H1 (cell line): ENCODE data around the gene SLC5A2. TPM values are rescaled to one million over a fixed set of nuclear protein-coding genes. Genes with fewer than 3 reads are reported as not detected.

Experiments
- CTCF ChIA-PET: fragments of 300-600 bp; sonication (Branson Sonifier 250); formaldehyde crosslinking; loops from one replicate; lab custom pipeline; 2021; ENCODE audit not compliant: partially characterized antibody; lab: Charles Lee
- POLR2A ChIA-PET: fragments of 300-600 bp; sonication (Branson Sonifier 250); formaldehyde crosslinking; loops from one replicate; lab custom pipeline; 2021; ENCODE audit warnings: inconsistent platforms; ENCODE audit not compliant: partially characterized antibody; lab: Charles Lee
- DNase-seq, 2 experiments: peaks; one replicate each; pipeline versions ENCODE4 v3.0.0 to v3.0.0-alpha.2; 2010 to 2022; ENCODE audit warnings: low spot score in 2 of 2, low read depth in 1 of 2, mixed read lengths in 1 of 2
- FAIRE-seq: peaks from 2 replicates; lab custom pipeline; 2011; peaks lifted over from hg19 to GRCh38; lab: Jason Lieb, UNC
- H2AFZ ChIP-seq: 2 replicates; pipeline ENCODE4 v1.8.1; 2012; ENCODE audit warnings: low read length, inconsistent platforms
- H2AK5ac ChIP-seq: 2 replicates; pipeline ENCODE4 v1.6.1; 2013; ENCODE audit warnings: low read depth, low read length
- H2BK120ac ChIP-seq: replicated peaks from 2 replicates; pipeline ENCODE3; 2013; ENCODE audit warnings: low read depth, low read length, inconsistent platforms
- H2BK12ac ChIP-seq: 2 replicates; pipeline ENCODE4 v1.6.1; 2013; ENCODE audit warnings: low read depth, low read length
- H2BK15ac ChIP-seq: 2 replicates; pipeline ENCODE4 v1.6.1; 2013; ENCODE audit warnings: low read length
- H2BK20ac ChIP-seq: 2 replicates; pipeline ENCODE4 v1.6.1; 2013; ENCODE audit warnings: low read length
- H2BK5ac ChIP-seq: 2 replicates; pipeline ENCODE4 v1.6.1; 2013; ENCODE audit warnings: low read depth, low read length
- H3K14ac ChIP-seq: 2 replicates; pipeline ENCODE4 v1.6.1; 2013; ENCODE audit warnings: inconsistent platforms; ENCODE audit not compliant: insufficient read length
- H3K18ac ChIP-seq: 2 replicates; pipeline ENCODE4 v1.6.1; 2013; ENCODE audit warnings: low read length; ENCODE audit errors: extremely low read depth
- H3K23ac ChIP-seq: 2 replicates; pipeline ENCODE4 v1.6.1; 2013; ENCODE audit warnings: inconsistent platforms; ENCODE audit not compliant: insufficient read length
- H3K23me2 ChIP-seq: 2 replicates; pipeline ENCODE4 v1.6.1; 2013; ENCODE audit warnings: low read depth, low read length
- H3K27ac ChIP-seq: 2 replicates; pipeline ENCODE4 v1.6.1; 2011; ENCODE audit warnings: low read depth, low read length, inconsistent platforms
- H3K27me3 ChIP-seq, 4 experiments: replicated peaks in 1 of 4; 1 replicate in 1 of 4; 2 replicates in 3 of 4; pipeline versions ENCODE4 v1.6.1 to v1.8.1; 2011 to 2013; ENCODE audit warnings: low read length in 3 of 4, mild to moderate bottlenecking in 3 of 4, inconsistent platforms in 2 of 4, mixed read lengths in 2 of 4, moderate library complexity in 1 of 4; ENCODE audit not compliant: control insufficient read depth in 3 of 4, insufficient read depth in 3 of 4; ENCODE audit errors: extremely low read depth in 1 of 4
- H3K36me3 ChIP-seq, 4 experiments: 2 replicates each; pipeline versions ENCODE4 v1.6.1 to v1.8.1; 2011 to 2013; ENCODE audit warnings: mild to moderate bottlenecking in 4 of 4, low read length in 3 of 4, moderate library complexity in 2 of 4, control low read depth in 1 of 4, inconsistent platforms in 1 of 4; ENCODE audit not compliant: insufficient read depth in 4 of 4, control insufficient read depth in 2 of 4
- H3K4ac ChIP-seq: replicated peaks from 2 replicates; pipeline ENCODE3; 2013; ENCODE audit warnings: low read length, low read depth, mixed read lengths, inconsistent platforms; ENCODE audit not compliant: insufficient read length
- H3K4me1 ChIP-seq, 4 experiments: replicated peaks in 1 of 4; 1 replicate in 1 of 4; 2 replicates in 3 of 4; pipeline versions ENCODE4 v1.6.1 to v1.8.1; 2011 to 2013; ENCODE audit warnings: low read length in 3 of 4, inconsistent platforms in 2 of 4, mixed read lengths in 1 of 4; ENCODE audit not compliant: insufficient read depth in 4 of 4, control insufficient read depth in 3 of 4
- H3K4me2 ChIP-seq, 2 experiments: 2 replicates each; pipeline versions ENCODE4 v1.6.1 to v1.8.1; 2011 to 2013; ENCODE audit warnings: low read depth in 2 of 2, low read length in 2 of 2, control low read depth in 1 of 2, inconsistent platforms in 1 of 2, mild to moderate bottlenecking in 1 of 2; ENCODE audit not compliant: insufficient read depth in 1 of 2
- H3K4me3 ChIP-seq, 4 experiments: fragments of 200-600, 300-600 bp in 1 of 4; sonication (generic), shearing (Covaris generic), sonication (Bioruptor Twin) in 1 of 4; 2 replicates each; pipeline versions ENCODE4 v1.5.1 to v1.8.1; 2011 to 2016; ENCODE audit warnings: low read length in 4 of 4, low read depth in 3 of 4, control low read depth in 2 of 4, inconsistent platforms in 2 of 4, mild to moderate bottlenecking in 2 of 4, mixed read lengths in 1 of 4, moderate library complexity in 1 of 4; ENCODE audit not compliant: insufficient read depth in 2 of 4; ENCODE audit errors: extremely low read depth in 1 of 4
- H3K56ac ChIP-seq: replicated peaks from 2 replicates; pipeline ENCODE3; 2013; ENCODE audit warnings: low read depth, mild to moderate bottlenecking, mixed read lengths, low read length, inconsistent platforms; ENCODE audit not compliant: insufficient read length
- H3K79me1 ChIP-seq: 2 replicates; pipeline ENCODE4 v1.6.1; 2013; ENCODE audit warnings: low read depth, low read length, control low read depth
- H3K79me2 ChIP-seq, 2 experiments: 2 replicates each; pipeline versions ENCODE4 v1.6.1 to v1.8.1; 2012 to 2013; ENCODE audit warnings: low read length in 2 of 2, mild to moderate bottlenecking in 2 of 2, inconsistent platforms in 1 of 2; ENCODE audit not compliant: insufficient read depth in 2 of 2, control insufficient read depth in 1 of 2
- H3K9ac ChIP-seq, 4 experiments: replicated peaks in 1 of 4; 1 replicate in 1 of 4; 2 replicates in 3 of 4; pipeline versions ENCODE4 v1.6.1 to v1.8.1; 2011 to 2013; ENCODE audit warnings: low read depth in 3 of 4, low read length in 3 of 4, control low read depth in 2 of 4, mild to moderate bottlenecking in 2 of 4, moderate library complexity in 2 of 4, inconsistent platforms in 1 of 4; ENCODE audit errors: extremely low read depth in 1 of 4
- H3K9me3 ChIP-seq, 2 experiments: 2 replicates each; pipeline versions ENCODE4 v1.6.1 to v1.8.1; 2012 to 2013; ENCODE audit warnings: mild to moderate bottlenecking in 2 of 2, moderate library complexity in 2 of 2, control low read depth in 1 of 2, inconsistent platforms in 1 of 2, low read depth in 1 of 2, low read length in 1 of 2, mixed read lengths in 1 of 2; ENCODE audit not compliant: insufficient read depth in 2 of 2
- H4K20me1 ChIP-seq, 2 experiments: replicated peaks in 1 of 2; 2 replicates each; pipeline versions ENCODE3 to v1.8.1; 2011 to 2013; ENCODE audit warnings: inconsistent platforms in 2 of 2, low read length in 2 of 2, mild to moderate bottlenecking in 1 of 2; ENCODE audit not compliant: insufficient read depth in 2 of 2, control insufficient read depth in 1 of 2
- H4K5ac ChIP-seq: 2 replicates; pipeline ENCODE4 v1.6.1; 2013; ENCODE audit warnings: low read length, low read depth, mixed read lengths, inconsistent platforms; ENCODE audit not compliant: insufficient read length
- H4K8ac ChIP-seq: 2 replicates; pipeline ENCODE4 v1.8.0; 2013; ENCODE audit warnings: mild to moderate bottlenecking, moderate library complexity, low read length, inconsistent platforms; ENCODE audit not compliant: insufficient read depth; ENCODE audit errors: extremely low read depth
- H4K91ac ChIP-seq: replicated peaks from 2 replicates; pipeline ENCODE3; 2013; ENCODE audit warnings: low read length, mixed read lengths, inconsistent platforms; ENCODE audit not compliant: insufficient read length
- CTBP2 ChIP-seq: IDR thresholded peaks from 2 replicates; pipeline ENCODE4 v1.7.0; 2011; ENCODE audit warnings: borderline replicate concordance, mild to moderate bottlenecking, moderate library complexity, mixed read lengths, low read length; ENCODE audit not compliant: insufficient read depth, insufficient read length
- HDAC2 ChIP-seq, 2 experiments: fragments of 300-600 bp in 1 of 2; sonication (generic) in 1 of 2; IDR thresholded peaks; 2 replicates each; pipeline ENCODE4 v1.6.1; 2011 to 2012; ENCODE audit warnings: low read depth in 2 of 2, low read length in 2 of 2, mild to moderate bottlenecking in 2 of 2, moderate library complexity in 2 of 2, borderline replicate concordance in 1 of 2, inconsistent platforms in 1 of 2
- POU5F1 ChIP-seq: IDR thresholded peaks from 2 replicates; pipeline ENCODE4 v1.6.1; 2011; ENCODE audit warnings: low read depth, mild to moderate bottlenecking, low read length, moderate library complexity
- RXRA ChIP-seq: IDR thresholded peaks from 2 replicates; pipeline ENCODE4 v1.6.1; 2011; ENCODE audit warnings: low read depth, mild to moderate bottlenecking, low read length, moderate library complexity; ENCODE audit not compliant: insufficient read depth
- SP1 ChIP-seq: IDR thresholded peaks from 2 replicates; pipeline ENCODE4 v1.6.1; 2011; ENCODE audit warnings: low read depth, low read length
- WGBS, 2 experiments: shearing (Covaris generic) in 1 of 2; methylation state at CpG; one replicate each; pipeline versions ENCODE4 v1.1.6 to v1.1.7; 2013 to 2015; ENCODE audit warnings: low lambda C conversion rate in 2 of 2, mixed read lengths in 2 of 2, inconsistent platforms in 1 of 2, low coverage in 1 of 2, missing lambda C conversion rate in 1 of 2; ENCODE audit not compliant: insufficient replicate concordance in 2 of 2, insufficient coverage in 1 of 2, insufficient read length in 1 of 2; ENCODE audit errors: extremely low coverage in 1 of 2, missing lambda C conversion rate in 1 of 2; 5-methylcytosine and 5-hydroxymethylcytosine counted together
- polyA plus RNA-seq, 7 experiments: library from polyadenylated mRNA; depleted of rRNA in 3 of 7; stranded (reverse) in 5 of 7; unstranded in 2 of 7; fragments of >200 nt in 5 of 7; fragments of 200-250 nt in 2 of 7; gene quantifications; 1 replicate in 5 of 7; 2 replicates in 1 of 7; 4 replicates in 1 of 7; pipeline versions ENCODE4 v1.2.1 to v1.2.3, GENCODE V29; 2011 to 2013; ENCODE audit warnings: missing spikeins in 2 of 7, mixed read lengths in 2 of 7
- total RNA-seq: library from RNA; stranded (reverse); fragmentation: NEBNext Ultra II Directional; extraction: Animal tissue kit (Norgen Biotek cat#: 25700); gene quantifications from 2 replicates; pipeline ENCODE4 v1.2.1, GENCODE V29; 2021
- TF ChIP-seq, protein P1 (sequence below): IDR thresholded peaks from 2 replicates; pipeline ENCODE4 v1.6.1; 2011; ENCODE audit warnings: low read depth, mild to moderate bottlenecking, low read length; ENCODE audit not compliant: insufficient read depth
- TF ChIP-seq, protein P2 (sequence below): IDR thresholded peaks from 2 replicates; pipeline ENCODE4 v1.6.1; 2011; ENCODE audit warnings: low read length, improper control_type of control experiment
- TF ChIP-seq, protein P3 (sequence below): IDR thresholded peaks from 2 replicates; pipeline ENCODE4 v1.6.1; 2012; ENCODE audit warnings: low read length, inconsistent platforms
- TF ChIP-seq, protein P4 (sequence below): IDR thresholded peaks from 2 replicates; pipeline ENCODE4 v1.6.1; 2012; ENCODE audit warnings: inconsistent platforms

Gene SLC5A2
- total and polyA plus RNA-seq, 2 of the 8 experiments (the other 6 are each of a cell fraction or from before 2014, with no cell fraction given): 0.56 to 4.4 TPM

DNA sequence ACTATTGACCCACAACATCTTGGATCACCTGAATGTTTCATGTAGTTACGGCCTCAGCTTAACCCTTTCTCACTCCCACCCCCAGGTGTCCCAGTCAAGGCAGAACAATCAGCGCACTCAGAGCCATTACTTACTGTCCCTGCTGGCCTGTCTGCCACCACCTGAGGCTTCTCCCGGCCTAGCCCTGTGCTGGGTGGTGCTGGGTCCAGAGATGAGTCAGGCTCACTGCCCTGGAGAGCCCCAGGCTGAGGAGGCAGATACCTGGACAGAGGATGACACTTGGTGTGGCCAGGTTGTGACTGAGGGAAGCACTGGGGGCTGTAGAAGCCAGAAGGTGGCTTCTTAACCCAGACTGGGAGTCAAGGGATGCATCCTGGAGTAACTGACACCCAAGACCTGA is 4.0 kb upstream of the SLC5A2 start:
- Histone ChIP-seq H4K91ac (no peak overlapping the region), H3K4me3 (no peak overlapping the region), H4K8ac (no peak overlapping the region), H2BK12ac (no peak overlapping the region), H2BK20ac (no peak overlapping the region), H2BK120ac (no peak overlapping the region), H2BK5ac (no peak overlapping the region), H3K56ac (no peak overlapping the region), H3K23me2 (peaks cover 14% of the 10 kb centered on the region; the same call in 1 of the 2 replicates), H3K4ac (no peak overlapping the region), H3K36me3 (no peaks in the 10 kb centered on the region), H3K4me1 (peaks cover 0 to 7% (median 1%) of the 10 kb centered on the region in 4 experiments; a peak in 4 of 7 replicates), H3K27me3 (peaks cover 2 to 44% (median 29%) of the 10 kb centered on the region in 4 experiments), H3K79me2 (no peaks in the 10 kb centered on the region), H3K27ac (no peak overlapping the region), H3K18ac (no peak overlapping the region), H3K79me1 (no peaks in the 10 kb centered on the region), H2AFZ (no peak overlapping the region), H3K4me2 (no peak overlapping the region), H2AK5ac (no peak overlapping the region), H3K14ac (no peak overlapping the region), H4K20me1 (peaks cover 0 to 2% of the 10 kb centered on the region in 2 experiments), H3K9me3 (no peaks in the 10 kb centered on the region), H4K5ac (no peak overlapping the region), H3K9ac (no peak overlapping the region), H2BK15ac (no peak overlapping the region), H3K23ac (no peak overlapping the region)
- DNase-seq (no peak), FAIRE-seq (no peak)
- CTCF ChIA-PET: interaction anchor here (1.2 to 5.1 kb wide), 7 partner anchors 8 to 236 kb away, joined by 3 to 35 read pairs (median 7); partner anchors contain the start of gene ARMC5
- WGBS, 2 experiments: 81% methylated on average over 3 of the region's 3 CpGs; no CpG with 5 or more reads in 1 of the 2 experiments
- POLR2A ChIA-PET: interaction anchor here (1.2 to 6.0 kb wide), 5 partner anchors 9 to 50 kb away, joined by 3 to 40 read pairs (median 10); partner anchors contain the start of genes ARMC5 and RUSF1
- TF ChIP-seq, protein P1, sequence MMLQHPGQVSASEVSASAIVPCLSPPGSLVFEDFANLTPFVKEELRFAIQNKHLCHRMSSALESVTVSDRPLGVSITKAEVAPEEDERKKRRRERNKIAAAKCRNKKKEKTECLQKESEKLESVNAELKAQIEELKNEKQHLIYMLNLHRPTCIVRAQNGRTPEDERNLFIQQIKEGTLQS: no peak
- TF ChIP-seq SP1 (no peak), RXRA (no peak), POU5F1 (no peak), CTBP2 (no peak), HDAC2 (IDR thresholded peaks at IDR 0.05; ENCODE audit: borderline replicate concordance in 1 of 2, low read depth in 2 of 2, low read length in 2 of 2) (no peak)
- TF ChIP-seq, protein P2, sequence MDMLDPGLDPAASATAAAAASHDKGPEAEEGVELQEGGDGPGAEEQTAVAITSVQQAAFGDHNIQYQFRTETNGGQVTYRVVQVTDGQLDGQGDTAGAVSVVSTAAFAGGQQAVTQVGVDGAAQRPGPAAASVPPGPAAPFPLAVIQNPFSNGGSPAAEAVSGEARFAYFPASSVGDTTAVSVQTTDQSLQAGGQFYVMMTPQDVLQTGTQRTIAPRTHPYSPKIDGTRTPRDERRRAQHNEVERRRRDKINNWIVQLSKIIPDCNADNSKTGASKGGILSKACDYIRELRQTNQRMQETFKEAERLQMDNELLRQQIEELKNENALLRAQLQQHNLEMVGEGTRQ: no peak
- TF ChIP-seq, protein P3, sequence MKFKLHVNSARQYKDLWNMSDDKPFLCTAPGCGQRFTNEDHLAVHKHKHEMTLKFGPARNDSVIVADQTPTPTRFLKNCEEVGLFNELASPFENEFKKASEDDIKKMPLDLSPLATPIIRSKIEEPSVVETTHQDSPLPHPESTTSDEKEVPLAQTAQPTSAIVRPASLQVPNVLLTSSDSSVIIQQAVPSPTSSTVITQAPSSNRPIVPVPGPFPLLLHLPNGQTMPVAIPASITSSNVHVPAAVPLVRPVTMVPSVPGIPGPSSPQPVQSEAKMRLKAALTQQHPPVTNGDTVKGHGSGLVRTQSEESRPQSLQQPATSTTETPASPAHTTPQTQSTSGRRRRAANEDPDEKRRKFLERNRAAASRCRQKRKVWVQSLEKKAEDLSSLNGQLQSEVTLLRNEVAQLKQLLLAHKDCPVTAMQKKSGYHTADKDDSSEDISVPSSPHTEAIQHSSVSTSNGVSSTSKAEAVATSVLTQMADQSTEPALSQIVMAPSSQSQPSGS: no peak
- TF ChIP-seq, protein P4, sequence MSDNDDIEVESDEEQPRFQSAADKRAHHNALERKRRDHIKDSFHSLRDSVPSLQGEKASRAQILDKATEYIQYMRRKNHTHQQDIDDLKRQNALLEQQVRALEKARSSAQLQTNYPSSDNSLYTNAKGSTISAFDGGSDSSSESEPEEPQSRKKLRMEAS: no peak
